Trophoblast cell (in vitro differentiated cells and primary cell): Measurements from ENCODE around the gene RCOR1. TPM values are rescaled to one million over a fixed set of nuclear protein-coding genes. Genes with fewer than 3 reads are reported as not detected.

Experiments used
- DNase-seq, 2 donors: peaks; one replicate each; pipeline ENCODE4 v3.0.0-alpha.2; 2016
- H2AFZ ChIP-seq: 2 replicates; pipeline ENCODE4 v1.6.1; 2013; ENCODE audit warnings: low read length, moderate library complexity, mild to moderate bottlenecking; ENCODE audit not compliant: insufficient read depth, poor library complexity
- H2AK5ac ChIP-seq: 2 replicates; pipeline ENCODE4 v1.6.1; 2013; ENCODE audit warnings: mild to moderate bottlenecking, low read length
- H2BK120ac ChIP-seq: 2 replicates; pipeline ENCODE4 v1.6.1; 2013; ENCODE audit warnings: low read length, mild to moderate bottlenecking, moderate library complexity; ENCODE audit not compliant: insufficient read depth, poor library complexity
- H2BK12ac ChIP-seq: 2 replicates; pipeline ENCODE4 v1.6.1; 2013; ENCODE audit warnings: mild to moderate bottlenecking, low read length, moderate library complexity
- H2BK5ac ChIP-seq: 2 replicates; pipeline ENCODE4 v1.6.1; 2013; ENCODE audit warnings: low read length, low read depth, moderate library complexity, mild to moderate bottlenecking; ENCODE audit not compliant: poor library complexity
- H3K14ac ChIP-seq: 2 replicates; pipeline ENCODE4 v1.6.1; 2013; ENCODE audit warnings: mild to moderate bottlenecking, low read length
- H3K18ac ChIP-seq: 2 replicates; pipeline ENCODE4 v1.6.1; 2013; ENCODE audit warnings: mild to moderate bottlenecking, low read length
- H3K23ac ChIP-seq: 2 replicates; pipeline ENCODE4 v1.6.1; 2013; ENCODE audit warnings: low read length
- H3K27ac ChIP-seq: 2 replicates; pipeline ENCODE4 v1.5.1; 2013; ENCODE audit warnings: low read depth, mild to moderate bottlenecking, inconsistent platforms, low read length, moderate library complexity
- H3K27me3 ChIP-seq: 2 replicates; pipeline ENCODE4 v1.6.1; 2013; ENCODE audit warnings: inconsistent platforms, mild to moderate bottlenecking, low read length, moderate library complexity; ENCODE audit not compliant: insufficient read depth
- H3K36me3 ChIP-seq, 2 experiments: 1 replicate in 1 of 2; 2 replicates in 1 of 2; pipeline ENCODE4 v1.6.1; 2013; ENCODE audit warnings: low read length in 2 of 2, mild to moderate bottlenecking in 2 of 2, moderate library complexity in 1 of 2; ENCODE audit not compliant: insufficient read depth in 2 of 2, control insufficient read depth in 1 of 2
- H3K4ac ChIP-seq: 2 replicates; pipeline ENCODE4 v1.6.1; 2013; ENCODE audit warnings: low read depth, mild to moderate bottlenecking, low read length, moderate library complexity
- H3K4me1 ChIP-seq, 2 experiments: 1 replicate in 1 of 2; 2 replicates in 1 of 2; pipeline ENCODE4 v1.6.1; 2013; ENCODE audit warnings: low read length in 2 of 2, mild to moderate bottlenecking in 2 of 2, moderate library complexity in 1 of 2; ENCODE audit not compliant: insufficient read depth in 2 of 2, control insufficient read depth in 1 of 2
- H3K4me2 ChIP-seq: 2 replicates; pipeline ENCODE4 v1.6.1; 2013; ENCODE audit warnings: inconsistent platforms, mild to moderate bottlenecking, low read length, moderate library complexity
- H3K4me3 ChIP-seq: 2 replicates; pipeline ENCODE4 v1.5.1; 2013; ENCODE audit warnings: mild to moderate bottlenecking, low read depth, low read length, inconsistent platforms
- H3K79me1 ChIP-seq: one replicate; pipeline ENCODE4 v1.6.1; 2013; ENCODE audit warnings: low read length
- H3K79me2 ChIP-seq: 2 replicates; pipeline ENCODE4 v1.6.1; 2013; ENCODE audit warnings: low read length, mild to moderate bottlenecking; ENCODE audit not compliant: control insufficient read depth, insufficient read depth, poor library complexity
- H3K9ac ChIP-seq: 2 replicates; pipeline ENCODE4 v1.6.1; 2013; ENCODE audit warnings: mild to moderate bottlenecking, low read length
- H3K9me3 ChIP-seq: 2 replicates; pipeline ENCODE4 v1.6.1; 2013; ENCODE audit warnings: low read depth, mild to moderate bottlenecking, control low read depth, inconsistent platforms, low read length; ENCODE audit not compliant: insufficient read depth
- H4K12ac ChIP-seq: 2 replicates; pipeline ENCODE4 v1.6.1; 2013; ENCODE audit warnings: low read depth, mild to moderate bottlenecking, low read length, moderate library complexity
- H4K8ac ChIP-seq: 2 replicates; pipeline ENCODE4 v1.6.1; 2013; ENCODE audit warnings: low read depth, mild to moderate bottlenecking, low read length, moderate library complexity
- H4K91ac ChIP-seq: one replicate; pipeline ENCODE4 v1.6.1; 2013; ENCODE audit warnings: low read depth, mild to moderate bottlenecking, low read length, moderate library complexity
- WGBS: extraction: QIAGEN DNeasy Blood & Tissue Kit; methylation state at CpG from one replicate; pipeline ENCODE4 v1.1.7; 2013; ENCODE audit warnings: missing lambda C conversion rate; ENCODE audit not compliant: insufficient read length, insufficient coverage; ENCODE audit errors: extremely low coverage; 5-methylcytosine and 5-hydroxymethylcytosine counted together
- polyA plus RNA-seq: library from polyadenylated mRNA; stranded (reverse); fragments of 200-250 nt; gene quantifications from 2 replicates; pipeline ENCODE4 v1.2.3, GENCODE V29; 2013

Gene RCOR1
- 39.7 and 41.7 TPM in 2 replicates for polyA plus RNA-seq

DNA sequence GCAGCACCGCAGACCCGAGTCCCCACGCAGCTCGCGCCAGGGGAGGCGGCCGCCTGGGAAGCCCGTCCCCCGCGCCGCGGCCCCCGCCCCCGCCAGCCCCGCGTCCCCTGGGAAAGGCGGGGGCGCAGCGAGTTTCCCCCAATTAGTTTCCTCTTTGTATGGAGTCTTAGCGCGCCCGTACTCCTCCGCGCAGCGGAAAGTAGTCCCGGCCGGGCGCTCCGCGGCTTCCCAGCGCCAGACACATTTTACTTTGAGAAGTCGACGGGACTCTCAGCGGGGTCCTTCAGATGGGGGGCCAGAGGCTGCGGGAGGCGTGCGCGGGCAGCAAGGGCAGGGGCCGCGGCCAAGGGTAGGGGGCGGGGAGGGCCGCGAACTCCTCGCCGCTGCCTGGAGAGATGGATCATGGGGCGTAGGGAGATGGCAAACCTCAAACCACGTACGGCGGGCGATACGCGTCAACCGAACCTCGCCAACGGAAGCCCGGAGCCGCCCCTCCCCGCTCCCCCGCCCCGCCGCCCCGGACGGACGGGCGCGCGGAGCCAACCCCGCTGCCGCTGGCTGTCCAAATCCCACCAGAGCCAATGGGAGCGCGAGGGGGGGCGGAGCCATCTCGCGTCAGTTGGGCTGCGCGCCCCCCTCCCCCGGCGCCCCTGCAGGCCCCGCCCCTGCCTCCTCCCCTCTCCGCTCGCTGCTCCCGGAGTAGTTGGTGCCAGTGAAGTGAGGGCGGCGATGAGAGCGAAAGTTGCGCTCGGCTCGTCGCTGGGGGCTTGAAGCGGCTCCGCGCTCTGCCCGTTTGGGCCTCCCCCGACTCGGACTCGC, at the start of gene RCOR1:
TSS of gene RCOR1 (plus strand) at position 706 of the 819 bp plus-strand sequence. CDS start 238 bp downstream, outside the sequence.
- no CpG with 5 or more reads among the region's 96 CpGs for WGBS
- peak within 1 kb of the TSS; percentile 100 for H3K27ac ChIP-seq

DNA sequence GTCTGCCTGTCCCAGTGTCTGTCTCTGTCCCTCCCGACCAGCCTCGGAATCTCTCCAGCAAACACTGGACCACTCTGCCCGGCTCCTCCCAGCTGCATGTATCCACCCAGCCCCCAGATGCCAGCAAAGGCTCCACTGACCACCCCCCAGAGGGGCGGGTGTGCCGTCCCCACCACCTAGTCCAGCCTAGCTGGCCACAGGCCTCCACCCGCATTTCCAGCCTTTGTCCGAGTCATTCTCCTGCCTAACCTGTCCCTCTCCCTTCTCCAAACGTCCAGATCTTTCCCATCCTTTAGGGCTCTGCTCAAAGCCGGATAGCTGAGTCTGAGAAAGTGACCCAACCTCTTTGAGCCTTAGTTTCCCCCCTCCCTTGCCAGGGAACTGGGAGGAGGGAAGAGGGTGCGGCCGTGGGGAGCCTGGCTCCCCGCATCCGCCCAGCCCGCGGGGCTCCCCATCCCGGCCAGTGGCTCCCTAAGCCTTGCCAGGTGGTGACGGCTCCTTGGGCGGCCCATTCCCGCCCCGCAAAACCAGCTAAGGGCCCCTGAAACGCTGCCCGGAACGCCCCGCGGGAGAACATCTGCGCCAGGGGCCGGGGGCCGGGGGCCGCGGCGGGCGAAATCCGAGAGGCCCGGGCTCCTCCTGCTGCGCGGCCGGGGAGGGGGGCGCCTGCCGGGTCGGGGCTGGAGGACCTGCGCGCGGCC, 48.3 kb upstream of the RCOR1 start:
- Histone ChIP-seq H3K9me3 (peaks cover 1% of the 10 kb centered on the region), H3K27me3 (no peaks in the 10 kb centered on the region), H3K27ac (peak overlapping the region; percentile 20), H3K18ac (peak overlapping the region; percentile 67), H3K4me1 (peaks cover 24 to 30% of the 10 kb centered on the region in 2 experiments), H3K9ac (no peak overlapping the region), H3K4ac (peak overlapping the region; percentile 66), H3K79me2 (peaks cover 8% of the 10 kb centered on the region), H3K14ac (peak overlapping the region; percentile 75), H4K12ac (peak overlapping the region; percentile 74), H3K4me2 (peak overlapping the region; percentile 54), H4K91ac (peak overlapping the region; percentile 96), H2AK5ac (peak overlapping the region; percentile 79), H4K8ac (peak overlapping the region; percentile 66), H2BK120ac (peak overlapping the region; percentile 92), H3K4me3 (no peak overlapping the region), H3K79me1 (peaks cover 21% of the 10 kb centered on the region), H2AFZ (peak overlapping the region; percentile 78), H2BK12ac (peak overlapping the region; percentile 78), H3K36me3 (no peaks in the 10 kb centered on the region), H3K23ac (no peak overlapping the region), H2BK5ac (peak overlapping the region; percentile 65)
- peak; percentile 83 to 84 for DNase-seq
- no CpG with 5 or more reads among the region's 43 CpGs for WGBS

More for the DNA sequence above, at the start of gene RCOR1:
- H2BK12ac ChIP-seq = peak within 1 kb of the TSS; percentile 86
- peak within 1 kb of the TSS; percentile 100 for H2BK5ac ChIP-seq
- peak within 1 kb of the TSS; percentile 95 for H3K9ac ChIP-seq
- peak; percentile 96 to 97 for DNase-seq
- H3K23ac ChIP-seq = no peak within 1 kb of the TSS
- H4K91ac ChIP-seq = peak within 1 kb of the TSS; percentile 100
- peak within 1 kb of the TSS; percentile 96 for H2AK5ac ChIP-seq
- H3K27me3 ChIP-seq = no peaks in the 10 kb centered on the region
- H4K8ac ChIP-seq = peak within 1 kb of the TSS; percentile 97
- peaks cover 3 to 12% of the 10 kb centered on the region in 2 experiments for H3K36me3 ChIP-seq
- no peaks in the 10 kb centered on the region for H3K9me3 ChIP-seq
- H2BK120ac ChIP-seq = peak within 1 kb of the TSS; percentile 98
- peak within 1 kb of the TSS; percentile 98 for H3K4ac ChIP-seq
- H3K4me1 ChIP-seq = peaks cover 15 to 20% of the 10 kb centered on the region in 2 experiments
- peak within 1 kb of the TSS; percentile 99 for H3K14ac ChIP-seq
- peak within 1 kb of the TSS; percentile 83 for H2AFZ ChIP-seq
- peak within 1 kb of the TSS; percentile 99 for H4K12ac ChIP-seq
- H3K79me2 ChIP-seq = peaks cover 32% of the 10 kb centered on the region
- peaks cover 37% of the 10 kb centered on the region for H3K79me1 ChIP-seq
- H3K4me3 ChIP-seq = peak within 1 kb of the TSS; percentile 98
- H3K18ac ChIP-seq = peak within 1 kb of the TSS; percentile 99
- H3K4me2 ChIP-seq = peak within 1 kb of the TSS; percentile 75

DNA sequence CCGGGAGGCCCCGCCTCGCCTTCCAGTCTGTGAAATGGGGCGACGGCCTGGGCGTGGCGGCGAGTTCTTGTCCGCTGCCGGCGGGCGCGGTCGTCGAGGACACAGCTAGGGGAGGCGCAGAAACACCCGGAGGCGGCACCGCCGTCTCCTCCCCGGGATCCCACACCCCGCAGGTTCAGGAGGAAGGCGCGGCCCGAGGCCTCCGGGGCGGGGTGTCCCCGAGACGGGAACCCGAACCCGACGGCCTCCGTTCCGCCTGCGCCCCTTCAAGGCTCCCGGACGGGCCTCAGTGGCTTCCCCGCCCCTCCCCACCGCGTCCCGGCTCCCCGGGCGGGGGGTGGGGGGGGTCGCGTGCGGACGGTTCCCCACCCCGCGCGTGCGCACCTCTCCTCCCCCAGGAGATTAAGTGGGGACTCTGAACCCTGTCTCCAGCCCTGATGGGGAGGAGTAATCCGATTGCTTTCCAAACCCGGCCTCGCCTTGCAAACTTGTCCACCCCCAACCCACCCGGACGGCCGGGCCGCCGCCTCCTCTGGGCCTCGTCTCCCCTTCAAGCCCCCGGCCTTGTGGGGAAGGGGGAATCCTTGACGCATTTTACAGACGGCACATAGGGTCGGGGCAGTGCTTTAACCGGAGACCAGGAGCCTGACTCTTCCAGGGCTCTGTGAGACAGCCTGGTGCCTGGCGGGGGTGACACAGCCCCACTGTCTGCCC, 47.5 kb upstream of the RCOR1 start:
- Histone ChIP-seq H3K14ac (peak overlapping the region; percentile 25), H3K23ac (no peak overlapping the region), H3K18ac (peak overlapping the region; percentile 52), H3K4me1 (peaks cover 24 to 30% of the 10 kb centered on the region in 2 experiments), H3K4me2 (peak overlapping the region; percentile 54), H3K36me3 (no peaks in the 10 kb centered on the region), H3K79me1 (peaks cover 21% of the 10 kb centered on the region), H2AFZ (peak overlapping the region; percentile 37), H2BK12ac (peak overlapping the region; percentile 43), H3K79me2 (peaks cover 8% of the 10 kb centered on the region), H4K8ac (peak overlapping the region; percentile 7), H3K9ac (no peak overlapping the region), H4K91ac (peak overlapping the region; percentile 96), H3K27me3 (no peaks in the 10 kb centered on the region), H3K4ac (peak overlapping the region; percentile 66), H3K4me3 (no peak overlapping the region), H3K9me3 (peaks cover 1% of the 10 kb centered on the region), H4K12ac (peak overlapping the region; percentile 21), H2BK5ac (peak overlapping the region; percentile 65), H2AK5ac (no peak overlapping the region), H2BK120ac (peak overlapping the region; percentile 79), H3K27ac (peak overlapping the region; percentile 57)
- DNase-seq = peak in 1 of 2 donors; percentile 22
- WGBS = no CpG with 5 or more reads among the region's 66 CpGs
